ENCODE measurements around the gene TSPAN31. TPM values are rescaled to one million over a fixed set of nuclear protein-coding genes. Genes with fewer than 3 reads are reported as not detected.

TSPAN31 gene
- total RNA-seq, 4 donors from 2014 or later: 47.1 to 115 (median 80.1) TPM

GRCh38 chr12:57760347-57760982 is 15.6 kb downstream of the TSPAN31 start:
- 79 to 85% methylated on average over 3 of the region's 3 CpGs for WGBS, 2 donors
- peaks cover 0 to 26% (median 17%) of the 10 kb centered on the region in 4 donors for H3K4me1 ChIP-seq
- no peak overlapping the region for H3K4me3 ChIP-seq
- peaks cover 2 to 30% of the 10 kb centered on the region in 2 donors for H3K27me3 ChIP-seq
- H3K9me3 ChIP-seq: no peaks in the 10 kb centered on the region
- DNase-seq (ENCODE audit: low spot score in 2 of 2): no peak
- TF ChIP-seq CTCF (IDR thresholded peaks at IDR 0.05) (no peak), EP300 (IDR thresholded peaks at IDR 0.05) (no peak), POLR2A (IDR thresholded peaks at IDR 0.05) (no peak)
- peaks cover 0 to 32% (median 6%) of the 10 kb centered on the region in 3 donors for H3K36me3 ChIP-seq
- H3K27ac ChIP-seq: no peak overlapping the region

GRCh38 chr12:57761391-57761998 is 16.7 kb downstream of the TSPAN31 start:
- Histone ChIP-seq H3K9me3 (no peaks in the 10 kb centered on the region), H3K36me3 (peaks cover 0 to 32% (median 6%) of the 10 kb centered on the region in 3 donors), H3K4me1 (peaks cover 0 to 28% (median 21%) of the 10 kb centered on the region in 4 donors), H3K27ac (no peak overlapping the region), H3K4me3 (no peak overlapping the region), H3K27me3 (peaks cover 2 to 40% of the 10 kb centered on the region in 2 donors)
- 81 to 85% methylated on average over 4 of the region's 4 CpGs for WGBS, 2 donors
- no peak for TF ChIP-seq EP300 (IDR thresholded peaks at IDR 0.05)
- DNase-seq (ENCODE audit: low spot score in 2 of 2): no peak

GRCh38 chr12:57762463-57762862 is 17.6 kb downstream of the TSPAN31 start:
- TF ChIP-seq POLR2A (IDR thresholded peaks at IDR 0.05): no peak
- no peak for TF ChIP-seq EP300 (IDR thresholded peaks at IDR 0.05)
- TF ChIP-seq CTCF (IDR thresholded peaks at IDR 0.05): no peak

GRCh38 chr12:57763881-57764661 is 19.2 kb downstream of the TSPAN31 start:
- no peaks in the 10 kb centered on the region for H3K9me3 ChIP-seq
- H3K27ac ChIP-seq: no peak overlapping the region
- H3K36me3 ChIP-seq: peaks cover 0 to 21% (median 0%) of the 10 kb centered on the region in 3 donors
- peaks cover 0 to 30% (median 26%) of the 10 kb centered on the region in 4 donors for H3K4me1 ChIP-seq
- TF ChIP-seq CTCF (IDR thresholded peaks at IDR 0.05) (no peak), EP300 (IDR thresholded peaks at IDR 0.05) (no peak), POLR2A (IDR thresholded peaks at IDR 0.05) (no peak)
- H3K4me3 ChIP-seq: no peak overlapping the region
- peaks cover 2 to 49% of the 10 kb centered on the region in 2 donors for H3K27me3 ChIP-seq
- no peak for DNase-seq (ENCODE audit: low spot score in 2 of 2)
- WGBS, 2 donors: 70 to 79% methylated on average over 6 of the region's 6 CpGs

More at GRCh38 chr12:57762463-57762862, 17.6 kb downstream of the TSPAN31 start:
- peaks cover 0 to 30% (median 26%) of the 10 kb centered on the region in 4 donors for H3K4me1 ChIP-seq
- no peaks in the 10 kb centered on the region for H3K9me3 ChIP-seq
- H3K27ac ChIP-seq: no peak overlapping the region
- 93 to 95% methylated on average over 2 of the region's 2 CpGs for WGBS, 2 donors
- peaks cover 2 to 49% of the 10 kb centered on the region in 2 donors for H3K27me3 ChIP-seq
- H3K4me3 ChIP-seq: no peak overlapping the region
- DNase-seq (ENCODE audit: low spot score in 2 of 2): no peak
- peaks cover 0 to 25% (median 5%) of the 10 kb centered on the region in 3 donors for H3K36me3 ChIP-seq

GRCh38 chr12:57764662-57765002 is 19.8 kb downstream of the TSPAN31 start:
- Histone ChIP-seq H3K9me3 (no peaks in the 10 kb centered on the region), H3K36me3 (peaks cover 0 to 24% (median 0%) of the 10 kb centered on the region in 3 donors), H3K27me3 (peaks cover 2 to 49% of the 10 kb centered on the region in 2 donors), H3K4me1 (peaks cover 0 to 30% (median 26%) of the 10 kb centered on the region in 4 donors), H3K27ac (no peak overlapping the region), H3K4me3 (peak overlapping the region; percentile 9 to 46 (median 38))
- no peak for DNase-seq (ENCODE audit: low spot score in 2 of 2)
- WGBS, 2 donors: 24 to 37% methylated on average over 12 to 16 of the region's 17 CpGs
- no peak for TF ChIP-seq POLR2A (IDR thresholded peaks at IDR 0.05)
- TF ChIP-seq CTCF (IDR thresholded peaks at IDR 0.05): no peak
- no peak for TF ChIP-seq EP300 (IDR thresholded peaks at IDR 0.05)
